H1 (cell line): ENCODE results near the gene ARHGAP8. TPM values are rescaled to one million over a fixed set of nuclear protein-coding genes. Genes with fewer than 3 reads are reported as not detected.

ENCODE experiments used
- CTCF ChIA-PET: fragments of 300-600 bp; sonication (Branson Sonifier 250); formaldehyde crosslinking; loops from one replicate; lab custom pipeline; 2021; ENCODE audit not compliant: partially characterized antibody; lab: Charles Lee
- POLR2A ChIA-PET: fragments of 300-600 bp; sonication (Branson Sonifier 250); formaldehyde crosslinking; loops from one replicate; lab custom pipeline; 2021; ENCODE audit warnings: inconsistent platforms; ENCODE audit not compliant: partially characterized antibody; lab: Charles Lee
- DNase-seq, 2 experiments: peaks; one replicate each; pipeline versions ENCODE4 v3.0.0 to v3.0.0-alpha.2; 2010 to 2022; ENCODE audit warnings: low spot score in 2 of 2, low read depth in 1 of 2, mixed read lengths in 1 of 2
- FAIRE-seq: peaks from 2 replicates; lab custom pipeline; 2011; peaks lifted over from hg19 to GRCh38; lab: Jason Lieb, UNC
- H2AFZ ChIP-seq: 2 replicates; pipeline ENCODE4 v1.8.1; 2012; ENCODE audit warnings: low read length, inconsistent platforms
- H2AK5ac ChIP-seq: 2 replicates; pipeline ENCODE4 v1.6.1; 2013; ENCODE audit warnings: low read depth, low read length
- H2BK120ac ChIP-seq: replicated peaks from 2 replicates; pipeline ENCODE3; 2013; ENCODE audit warnings: low read depth, low read length, inconsistent platforms
- H2BK12ac ChIP-seq: 2 replicates; pipeline ENCODE4 v1.6.1; 2013; ENCODE audit warnings: low read depth, low read length
- H2BK15ac ChIP-seq: 2 replicates; pipeline ENCODE4 v1.6.1; 2013; ENCODE audit warnings: low read length
- H2BK20ac ChIP-seq: 2 replicates; pipeline ENCODE4 v1.6.1; 2013; ENCODE audit warnings: low read length
- H2BK5ac ChIP-seq: 2 replicates; pipeline ENCODE4 v1.6.1; 2013; ENCODE audit warnings: low read depth, low read length
- H3K14ac ChIP-seq: 2 replicates; pipeline ENCODE4 v1.6.1; 2013; ENCODE audit warnings: inconsistent platforms; ENCODE audit not compliant: insufficient read length
- H3K18ac ChIP-seq: 2 replicates; pipeline ENCODE4 v1.6.1; 2013; ENCODE audit warnings: low read length; ENCODE audit errors: extremely low read depth
- H3K23ac ChIP-seq: 2 replicates; pipeline ENCODE4 v1.6.1; 2013; ENCODE audit warnings: inconsistent platforms; ENCODE audit not compliant: insufficient read length
- H3K23me2 ChIP-seq: 2 replicates; pipeline ENCODE4 v1.6.1; 2013; ENCODE audit warnings: low read depth, low read length
- H3K27ac ChIP-seq: 2 replicates; pipeline ENCODE4 v1.6.1; 2011; ENCODE audit warnings: low read depth, low read length, inconsistent platforms
- H3K27me3 ChIP-seq, 4 experiments: replicated peaks in 1 of 4; 1 replicate in 1 of 4; 2 replicates in 3 of 4; pipeline versions ENCODE4 v1.6.1 to v1.8.1; 2011 to 2013; ENCODE audit warnings: low read length in 3 of 4, mild to moderate bottlenecking in 3 of 4, inconsistent platforms in 2 of 4, mixed read lengths in 2 of 4, moderate library complexity in 1 of 4; ENCODE audit not compliant: control insufficient read depth in 3 of 4, insufficient read depth in 3 of 4; ENCODE audit errors: extremely low read depth in 1 of 4
- H3K36me3 ChIP-seq, 4 experiments: 2 replicates each; pipeline versions ENCODE4 v1.6.1 to v1.8.1; 2011 to 2013; ENCODE audit warnings: mild to moderate bottlenecking in 4 of 4, low read length in 3 of 4, moderate library complexity in 2 of 4, control low read depth in 1 of 4, inconsistent platforms in 1 of 4; ENCODE audit not compliant: insufficient read depth in 4 of 4, control insufficient read depth in 2 of 4
- H3K4ac ChIP-seq: replicated peaks from 2 replicates; pipeline ENCODE3; 2013; ENCODE audit warnings: low read length, low read depth, mixed read lengths, inconsistent platforms; ENCODE audit not compliant: insufficient read length
- H3K4me1 ChIP-seq, 4 experiments: replicated peaks in 1 of 4; 1 replicate in 1 of 4; 2 replicates in 3 of 4; pipeline versions ENCODE4 v1.6.1 to v1.8.1; 2011 to 2013; ENCODE audit warnings: low read length in 3 of 4, inconsistent platforms in 2 of 4, mixed read lengths in 1 of 4; ENCODE audit not compliant: insufficient read depth in 4 of 4, control insufficient read depth in 3 of 4
- H3K4me2 ChIP-seq, 2 experiments: 2 replicates each; pipeline versions ENCODE4 v1.6.1 to v1.8.1; 2011 to 2013; ENCODE audit warnings: low read depth in 2 of 2, low read length in 2 of 2, control low read depth in 1 of 2, inconsistent platforms in 1 of 2, mild to moderate bottlenecking in 1 of 2; ENCODE audit not compliant: insufficient read depth in 1 of 2
- H3K4me3 ChIP-seq, 4 experiments: fragments of 200-600, 300-600 bp in 1 of 4; sonication (generic), shearing (Covaris generic), sonication (Bioruptor Twin) in 1 of 4; 2 replicates each; pipeline versions ENCODE4 v1.5.1 to v1.8.1; 2011 to 2016; ENCODE audit warnings: low read length in 4 of 4, low read depth in 3 of 4, control low read depth in 2 of 4, inconsistent platforms in 2 of 4, mild to moderate bottlenecking in 2 of 4, mixed read lengths in 1 of 4, moderate library complexity in 1 of 4; ENCODE audit not compliant: insufficient read depth in 2 of 4; ENCODE audit errors: extremely low read depth in 1 of 4
- H3K56ac ChIP-seq: replicated peaks from 2 replicates; pipeline ENCODE3; 2013; ENCODE audit warnings: low read depth, mild to moderate bottlenecking, mixed read lengths, low read length, inconsistent platforms; ENCODE audit not compliant: insufficient read length
- H3K79me1 ChIP-seq: 2 replicates; pipeline ENCODE4 v1.6.1; 2013; ENCODE audit warnings: low read depth, low read length, control low read depth
- H3K79me2 ChIP-seq, 2 experiments: 2 replicates each; pipeline versions ENCODE4 v1.6.1 to v1.8.1; 2012 to 2013; ENCODE audit warnings: low read length in 2 of 2, mild to moderate bottlenecking in 2 of 2, inconsistent platforms in 1 of 2; ENCODE audit not compliant: insufficient read depth in 2 of 2, control insufficient read depth in 1 of 2
- H3K9ac ChIP-seq, 4 experiments: replicated peaks in 1 of 4; 1 replicate in 1 of 4; 2 replicates in 3 of 4; pipeline versions ENCODE4 v1.6.1 to v1.8.1; 2011 to 2013; ENCODE audit warnings: low read depth in 3 of 4, low read length in 3 of 4, control low read depth in 2 of 4, mild to moderate bottlenecking in 2 of 4, moderate library complexity in 2 of 4, inconsistent platforms in 1 of 4; ENCODE audit errors: extremely low read depth in 1 of 4
- H3K9me3 ChIP-seq, 2 experiments: 2 replicates each; pipeline versions ENCODE4 v1.6.1 to v1.8.1; 2012 to 2013; ENCODE audit warnings: mild to moderate bottlenecking in 2 of 2, moderate library complexity in 2 of 2, control low read depth in 1 of 2, inconsistent platforms in 1 of 2, low read depth in 1 of 2, low read length in 1 of 2, mixed read lengths in 1 of 2; ENCODE audit not compliant: insufficient read depth in 2 of 2
- H4K20me1 ChIP-seq, 2 experiments: replicated peaks in 1 of 2; 2 replicates each; pipeline versions ENCODE3 to v1.8.1; 2011 to 2013; ENCODE audit warnings: inconsistent platforms in 2 of 2, low read length in 2 of 2, mild to moderate bottlenecking in 1 of 2; ENCODE audit not compliant: insufficient read depth in 2 of 2, control insufficient read depth in 1 of 2
- H4K5ac ChIP-seq: 2 replicates; pipeline ENCODE4 v1.6.1; 2013; ENCODE audit warnings: low read length, low read depth, mixed read lengths, inconsistent platforms; ENCODE audit not compliant: insufficient read length
- H4K8ac ChIP-seq: 2 replicates; pipeline ENCODE4 v1.8.0; 2013; ENCODE audit warnings: mild to moderate bottlenecking, moderate library complexity, low read length, inconsistent platforms; ENCODE audit not compliant: insufficient read depth; ENCODE audit errors: extremely low read depth
- H4K91ac ChIP-seq: replicated peaks from 2 replicates; pipeline ENCODE3; 2013; ENCODE audit warnings: low read length, mixed read lengths, inconsistent platforms; ENCODE audit not compliant: insufficient read length
- ATF3 ChIP-seq: IDR thresholded peaks from 2 replicates; pipeline ENCODE4 v1.6.1; 2011; ENCODE audit warnings: low read depth, mild to moderate bottlenecking, low read length; ENCODE audit not compliant: insufficient read depth
- CBX5 ChIP-seq: fragments of 300-800, 300-1000 bp; sonication (generic); IDR thresholded peaks from 2 replicates; pipeline ENCODE4 v1.7.1; 2016; ENCODE audit warnings: antibody characterized with exemption, low read length, low read depth
- CREB1 ChIP-seq: IDR thresholded peaks from 2 replicates; pipeline ENCODE4 v1.6.1; 2012; ENCODE audit warnings: inconsistent platforms
- CTCF ChIP-seq, 3 experiments: IDR thresholded peaks; 1 replicate in 2 of 3; 2 replicates in 1 of 3; pipeline versions ENCODE4 v1.5.1 to v1.6.1; 2011; ENCODE audit warnings: low read length in 3 of 3, mild to moderate bottlenecking in 3 of 3, inconsistent platforms in 2 of 3, low read depth in 1 of 3, moderate library complexity in 1 of 3; ENCODE audit not compliant: insufficient read depth in 1 of 3; ENCODE audit errors: control extremely low read depth in 1 of 3
- JUN ChIP-seq: IDR thresholded peaks from 2 replicates; pipeline ENCODE4 v1.6.1; 2011; ENCODE audit warnings: low read depth, mild to moderate bottlenecking, improper control_type of control experiment, low read length
- KDM5A ChIP-seq: fragments of 200-600 bp; IDR thresholded peaks from 2 replicates; pipeline ENCODE4 v1.7.1; 2012; ENCODE audit warnings: mild to moderate bottlenecking, low read length, inconsistent platforms, mixed read lengths
- PHF8 ChIP-seq: fragments of 200-600 bp; sonication (generic); conservative IDR thresholded peaks from 2 replicates; pipeline ENCODE4 v1.7.1; 2012; ENCODE audit warnings: low read depth, mild to moderate bottlenecking, inconsistent platforms, low read length, moderate library complexity
- SP1 ChIP-seq: IDR thresholded peaks from 2 replicates; pipeline ENCODE4 v1.6.1; 2011; ENCODE audit warnings: low read depth, low read length
- SUZ12 ChIP-seq: fragments of 200-600 bp; sonication (generic); IDR thresholded peaks from 2 replicates; pipeline ENCODE4 v1.6.1; 2012; ENCODE audit warnings: mild to moderate bottlenecking, inconsistent platforms, low read length, moderate library complexity, mixed read lengths
- USF2 ChIP-seq: IDR thresholded peaks from 2 replicates; pipeline ENCODE4 v1.6.1; 2011; ENCODE audit warnings: low read length, improper control_type of control experiment
- whole genome bisulfite sequencing, 2 experiments: shearing (Covaris generic) in 1 of 2; methylation state at CpG; one replicate each; pipeline versions ENCODE4 v1.1.6 to v1.1.7; 2013 to 2015; ENCODE audit warnings: low lambda C conversion rate in 2 of 2, mixed read lengths in 2 of 2, inconsistent platforms in 1 of 2, low coverage in 1 of 2, missing lambda C conversion rate in 1 of 2; ENCODE audit not compliant: insufficient replicate concordance in 2 of 2, insufficient coverage in 1 of 2, insufficient read length in 1 of 2; ENCODE audit errors: extremely low coverage in 1 of 2, missing lambda C conversion rate in 1 of 2; 5-methylcytosine and 5-hydroxymethylcytosine counted together
- polyA plus RNA-seq, 7 experiments: library from polyadenylated mRNA; depleted of rRNA in 3 of 7; stranded (reverse) in 5 of 7; unstranded in 2 of 7; fragments of >200 nt in 5 of 7; fragments of 200-250 nt in 2 of 7; gene quantifications; 1 replicate in 5 of 7; 2 replicates in 1 of 7; 4 replicates in 1 of 7; pipeline versions ENCODE4 v1.2.1 to v1.2.3, GENCODE V29; 2011 to 2013; ENCODE audit warnings: missing spikeins in 2 of 7, mixed read lengths in 2 of 7
- total RNA-seq: library from RNA; stranded (reverse); fragmentation: NEBNext Ultra II Directional; extraction: Animal tissue kit (Norgen Biotek cat#: 25700); gene quantifications from 2 replicates; pipeline ENCODE4 v1.2.1, GENCODE V29; 2021

The ARHGAP8 gene
- total and polyA plus RNA-seq, 2 of the 8 experiments (the other 6 are each of a cell fraction or from before 2014, with no cell fraction given): 35.6 to 47.7 TPM

GRCh38 chr22:44822534-44822933, 70.2 kb downstream of the ARHGAP8 start:
- no peak overlapping the region for H4K91ac ChIP-seq
- H2BK120ac ChIP-seq: no peak overlapping the region
- DNase-seq (no peak), FAIRE-seq (no peak)
- 91% methylated on average over 13 of the region's 13 CpGs; no CpG with 5 or more reads in 1 of the 2 experiments for WGBS, 2 experiments
- H2BK12ac ChIP-seq: no peak overlapping the region
- no peak overlapping the region for H2AFZ ChIP-seq
- H3K4me1 ChIP-seq: peaks cover 0 to 13% (median 5%) of the 10 kb centered on the region in 4 experiments; a peak in 6 of 7 replicates
- no peak overlapping the region for H3K4me3 ChIP-seq
- no peak overlapping the region for H2BK5ac ChIP-seq
- H3K23ac ChIP-seq: no peak overlapping the region
- no peaks in the 10 kb centered on the region for H3K23me2 ChIP-seq
- H3K27me3 ChIP-seq: no peaks in the 10 kb centered on the region
- H2AK5ac ChIP-seq: no peak overlapping the region
- H2BK15ac ChIP-seq: no peak overlapping the region
- H2BK20ac ChIP-seq: no peak overlapping the region
- no peaks in the 10 kb centered on the region for H3K9me3 ChIP-seq
- H3K18ac ChIP-seq: no peak overlapping the region
- ChIA-PET POLR2A (no interaction called here), CTCF (interaction anchor here (1.4 kb wide), 1 partner anchor 119 kb away, joined by 3 read pairs; no protein-coding TSS in a partner anchor)
- H4K20me1 ChIP-seq: peaks cover 0 to 3% of the 10 kb centered on the region in 2 experiments
- no peak overlapping the region for H3K4me2 ChIP-seq
- H3K36me3 ChIP-seq: peaks cover 0 to 6% (median 4%) of the 10 kb centered on the region in 4 experiments; a peak in 3 of 8 replicates
- H3K79me1 ChIP-seq: no peaks in the 10 kb centered on the region
- H3K79me2 ChIP-seq: no peaks in the 10 kb centered on the region
- H3K4ac ChIP-seq: no peak overlapping the region
- no peak overlapping the region for H3K14ac ChIP-seq
- no peak overlapping the region for H3K27ac ChIP-seq
- no peak overlapping the region for H4K8ac ChIP-seq
- H3K9ac ChIP-seq: no peak overlapping the region; a peak in 1 of 7 replicates
- H4K5ac ChIP-seq: no peak overlapping the region
- no peak overlapping the region for H3K56ac ChIP-seq
- no peak for TF ChIP-seq SP1
- TF ChIP-seq CBX5: no peak
- TF ChIP-seq ATF3: no peak
- no peak for TF ChIP-seq JUN
- TF ChIP-seq PHF8: no peak
- TF ChIP-seq USF2: no peak
- no peak for TF ChIP-seq SUZ12
- TF ChIP-seq CTCF (IDR thresholded peaks at IDR 0.05; ENCODE audit: control extremely low read depth in 1 of 3, insufficient read depth in 1 of 3, low read depth in 1 of 3, low read length in 3 of 3): no peak
- no peak for TF ChIP-seq CREB1
- no peak for TF ChIP-seq KDM5A
